ENCODE results near the gene RSL1D1.

DNA sequence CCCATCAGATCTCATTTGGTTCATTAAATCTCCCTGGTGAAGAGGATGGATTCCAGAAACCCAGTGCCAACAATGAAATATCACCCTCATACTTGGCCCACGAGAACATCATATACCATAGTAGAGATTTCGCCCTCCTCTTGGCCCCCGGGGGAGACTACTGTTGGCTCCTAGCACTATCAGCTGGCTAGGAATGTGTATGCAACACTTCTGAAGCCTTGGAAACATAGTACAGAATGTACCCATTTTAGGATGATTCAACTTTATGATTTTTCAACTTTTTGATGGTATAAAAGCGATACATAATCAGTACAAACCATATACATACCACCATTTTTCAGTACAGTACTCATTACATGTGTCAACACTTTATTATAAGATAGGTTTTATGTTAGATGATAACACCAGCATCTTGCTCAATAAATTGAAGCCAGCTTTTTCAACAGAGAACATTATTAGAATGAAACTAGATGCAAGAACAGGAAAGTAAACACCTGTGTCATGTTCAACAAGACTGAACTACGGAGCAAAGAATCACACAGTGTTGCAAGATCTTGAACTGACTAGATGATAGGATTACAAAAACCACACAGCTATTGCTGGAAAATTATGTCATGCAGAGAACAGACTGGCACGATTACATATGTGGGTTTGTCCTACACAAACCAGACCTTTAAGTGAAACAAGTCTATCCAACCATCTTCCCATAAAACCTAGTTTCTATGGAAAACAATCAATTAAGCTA, 17.2 kb downstream of the RSL1D1 start:
- TF ChIP-seq POLR2AphosphoS5 (IDR thresholded peaks at IDR 0.05; ENCODE audit: borderline replicate concordance, low read depth, low read length) = no peak
- TF ChIP-seq EZH2 (IDR thresholded peaks at IDR 0.05) = no peak
